GM23338 (cell line): ENCODE results near the gene CSPG4. TPM values are rescaled to one million over a fixed set of nuclear protein-coding genes. Genes with fewer than 3 reads are reported as not detected.

ENCODE experiments used
- CREB1 ChIP-seq: fragments of 250-450 bp; sonication (Bioruptor Pico); IDR thresholded peaks from 2 replicates; pipeline ENCODE4 v1.5.0; 2020; ENCODE audit warnings: low read depth, mild to moderate bottlenecking, moderate library complexity
- EZH2 ChIP-seq: fragments of 200-600 bp; sonication (generic); IDR thresholded peaks from one replicate; pipeline ENCODE4 v1.8.0; 2017; ENCODE audit warnings: antibody characterized with exemption, mild to moderate bottlenecking, low read depth; ENCODE audit not compliant: unreplicated experiment
- NANOG ChIP-seq: IDR thresholded peaks from 2 replicates; pipeline ENCODE4 v1.6.1; 2016; ENCODE audit warnings: antibody characterized with exemption, borderline replicate concordance
- POLR2AphosphoS5 ChIP-seq: IDR thresholded peaks from 2 replicates; pipeline ENCODE4 v1.6.1; 2016; ENCODE audit warnings: antibody characterized with exemption, low read depth
- STAT1 ChIP-seq: IDR thresholded peaks from one replicate; pipeline ENCODE4 v1.6.1; 2016; ENCODE audit warnings: antibody characterized with exemption; ENCODE audit not compliant: unreplicated experiment
- ZNF331 ChIP-seq: fragments of 250-450 bp; sonication (Bioruptor Pico); IDR thresholded peaks from 2 replicates; pipeline ENCODE4 v1.5.0; 2020; ENCODE audit warnings: low read depth, mild to moderate bottlenecking, moderate library complexity
- ZNF462 ChIP-seq: fragments of 250-450 bp; sonication (Bioruptor Pico); IDR thresholded peaks from 2 replicates; pipeline ENCODE4 v1.5.0; 2020; ENCODE audit warnings: mild to moderate bottlenecking, moderate library complexity
- polyA plus RNA-seq: library from polyadenylated mRNA; unstranded; fragments of >200 nt; fragmentation: Nextera tagmentation; extraction: Ambion mirVana; gene quantifications from 2 replicates; pipeline ENCODE4 v1.2.1, GENCODE V29; 2016
- total RNA-seq: library from RNA; depleted of rRNA; stranded (reverse); fragments of >200 nt; shearing (Covaris generic); gene quantifications from 2 replicates; pipeline ENCODE4 v1.2.3, GENCODE V29; 2014
- TF ChIP-seq, protein P1 (sequence below): IDR thresholded peaks from 2 replicates; pipeline ENCODE4 v1.6.1; 2016; ENCODE audit warnings: antibody characterized with exemption
- TF ChIP-seq, protein P2 (sequence below), 2 experiments: fragments of 200-600 bp in 1 of 2; sonication (generic) in 1 of 2; conservative IDR thresholded peaks; 2 replicates each; pipeline versions ENCODE4 v1.5.1 to v1.6.1; 2016 to 2017; ENCODE audit warnings: antibody characterized with exemption in 2 of 2, low read depth in 2 of 2, mild to moderate bottlenecking in 2 of 2, moderate library complexity in 1 of 2

CSPG4 gene
- total and polyA plus RNA-seq, 2 experiments from 2014 or later, result 0.27 to 4.0 TPM

DNA sequence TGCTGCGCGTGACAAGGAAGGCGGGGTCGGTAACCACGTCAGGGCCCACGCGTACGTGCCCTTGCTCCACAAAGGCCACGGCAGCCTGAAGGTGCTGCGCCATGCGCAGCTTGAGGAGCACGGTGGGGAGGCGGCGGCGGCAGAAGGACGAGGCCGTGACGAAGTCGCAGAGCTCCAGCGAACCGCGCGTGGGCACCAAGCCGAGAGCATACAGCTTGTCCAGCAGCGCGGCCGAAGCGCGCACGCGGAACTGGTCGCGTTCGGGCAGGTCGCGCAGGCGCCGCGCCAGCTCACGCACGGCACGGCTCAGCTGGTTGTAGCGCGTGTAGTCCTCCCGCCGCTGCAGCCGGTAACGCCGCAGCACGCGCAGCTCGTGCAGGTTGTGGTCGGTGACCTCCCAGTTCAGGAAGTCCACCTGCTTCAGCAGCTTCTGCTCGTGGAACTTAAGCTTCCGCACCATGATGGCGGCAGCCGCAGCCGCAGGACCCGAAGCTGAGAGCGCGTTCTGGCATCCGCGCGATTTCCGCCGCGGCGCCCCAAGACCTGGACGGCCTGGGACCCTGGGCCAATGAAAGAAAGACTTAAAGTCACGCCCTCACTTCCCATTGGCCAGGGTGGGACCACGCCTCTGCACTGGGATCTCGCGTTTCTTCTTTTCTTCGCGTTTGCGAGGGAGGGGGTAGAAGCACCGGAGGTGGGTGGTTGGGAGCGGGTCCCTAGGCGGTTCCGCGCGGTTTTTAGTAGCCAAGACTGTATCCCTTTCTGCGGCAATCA lies 72.8 kb downstream of the CSPG4 start, which contains the start of gene IMP3 (continued):
- no peak for TF ChIP-seq ZNF462
- TF ChIP-seq, protein P1, sequence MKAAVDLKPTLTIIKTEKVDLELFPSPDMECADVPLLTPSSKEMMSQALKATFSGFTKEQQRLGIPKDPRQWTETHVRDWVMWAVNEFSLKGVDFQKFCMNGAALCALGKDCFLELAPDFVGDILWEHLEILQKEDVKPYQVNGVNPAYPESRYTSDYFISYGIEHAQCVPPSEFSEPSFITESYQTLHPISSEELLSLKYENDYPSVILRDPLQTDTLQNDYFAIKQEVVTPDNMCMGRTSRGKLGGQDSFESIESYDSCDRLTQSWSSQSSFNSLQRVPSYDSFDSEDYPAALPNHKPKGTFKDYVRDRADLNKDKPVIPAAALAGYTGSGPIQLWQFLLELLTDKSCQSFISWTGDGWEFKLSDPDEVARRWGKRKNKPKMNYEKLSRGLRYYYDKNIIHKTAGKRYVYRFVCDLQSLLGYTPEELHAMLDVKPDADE, result peak; percentile 58
- TF ChIP-seq, protein P2, sequence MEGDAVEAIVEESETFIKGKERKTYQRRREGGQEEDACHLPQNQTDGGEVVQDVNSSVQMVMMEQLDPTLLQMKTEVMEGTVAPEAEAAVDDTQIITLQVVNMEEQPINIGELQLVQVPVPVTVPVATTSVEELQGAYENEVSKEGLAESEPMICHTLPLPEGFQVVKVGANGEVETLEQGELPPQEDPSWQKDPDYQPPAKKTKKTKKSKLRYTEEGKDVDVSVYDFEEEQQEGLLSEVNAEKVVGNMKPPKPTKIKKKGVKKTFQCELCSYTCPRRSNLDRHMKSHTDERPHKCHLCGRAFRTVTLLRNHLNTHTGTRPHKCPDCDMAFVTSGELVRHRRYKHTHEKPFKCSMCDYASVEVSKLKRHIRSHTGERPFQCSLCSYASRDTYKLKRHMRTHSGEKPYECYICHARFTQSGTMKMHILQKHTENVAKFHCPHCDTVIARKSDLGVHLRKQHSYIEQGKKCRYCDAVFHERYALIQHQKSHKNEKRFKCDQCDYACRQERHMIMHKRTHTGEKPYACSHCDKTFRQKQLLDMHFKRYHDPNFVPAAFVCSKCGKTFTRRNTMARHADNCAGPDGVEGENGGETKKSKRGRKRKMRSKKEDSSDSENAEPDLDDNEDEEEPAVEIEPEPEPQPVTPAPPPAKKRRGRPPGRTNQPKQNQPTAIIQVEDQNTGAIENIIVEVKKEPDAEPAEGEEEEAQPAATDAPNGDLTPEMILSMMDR (conservative IDR thresholded peaks at IDR 0.05; ENCODE audit: low read depth in 2 of 2), result no peak
- TF ChIP-seq CREB1, result peak; percentile 20; the same call in 1 of the 2 replicates
- no peak for TF ChIP-seq EZH2
- TF ChIP-seq NANOG, result no peak
- TF ChIP-seq ZNF331 (CRISPR knock-in tag), result no peak
- no peak for TF ChIP-seq STAT1
- peak; percentile 99 for TF ChIP-seq POLR2AphosphoS5
